GM21381 (cell line): ENCODE results near the gene PPHLN1.

ENCODE experiments used
- ATAC-seq: cut with Tn5 transposase; IDR thresholded peaks from one replicate; pipeline ENCODE4 v1.9.1; 2021; ENCODE audit warnings: mild to moderate bottlenecking, moderate library complexity; ENCODE audit not compliant: unreplicated experiment

PPHLN1 gene

GRCh38 chr12:42475106-42475505, 149.1 kb downstream of the PPHLN1 start:
- peak; percentile 49 for ATAC-seq

GRCh38 chr12:42477941-42478340, 152.0 kb downstream of the PPHLN1 start:
- no peak for ATAC-seq

GRCh38 chr12:42481368-42481767, 155.4 kb downstream of the PPHLN1 start:
- no peak for ATAC-seq

- ATAC-seq, result no peak
Measured at GRCh38 chr12:42482041-42482747, 156.2 kb downstream of the PPHLN1 start.

- peak; percentile 79 for ATAC-seq
Measured at GRCh38 chr12:42482748-42483520, 157.0 kb downstream of the PPHLN1 start.

GRCh38 chr12:42483521-42483790, 157.5 kb downstream of the PPHLN1 start:
- ATAC-seq, result peak; percentile 26

- ATAC-seq, result no peak
Measured at GRCh38 chr12:42484996-42485395, 159.0 kb downstream of the PPHLN1 start.

- no peak for ATAC-seq
Measured at GRCh38 chr12:42485823-42486222, 159.9 kb downstream of the PPHLN1 start.

- no peak for ATAC-seq
Measured at GRCh38 chr12:42486407-42486806, 160.4 kb downstream of the PPHLN1 start.

GRCh38 chr12:42490261-42490842, 164.4 kb downstream of the PPHLN1 start:
- no peak for ATAC-seq
